Thymus (tissue), 11 donors: Measurements from ENCODE around the gene TBXT. TPM values are rescaled to one million over a fixed set of nuclear protein-coding genes. Genes with fewer than 3 reads are reported as not detected.

Source experiments
- DNase-seq, 9 donors: peaks; one replicate each; pipeline ENCODE4 v3.0.0-alpha.2; 2013; ENCODE audit warnings: low spot score in 9 of 9, low read depth in 6 of 9, missing footprints in 1 of 9
- H3K27ac ChIP-seq, 2 donors: one replicate each; pipeline ENCODE4 v1.5.1; 2013; ENCODE audit warnings: control low read depth in 1 of 2, low read depth in 1 of 2, low read length in 1 of 2, mild to moderate bottlenecking in 1 of 2, moderate library complexity in 1 of 2
- H3K27me3 ChIP-seq, 2 donors: one replicate each; pipeline ENCODE4 v1.5.1; 2013; ENCODE audit warnings: low read length in 1 of 2; ENCODE audit not compliant: control insufficient read depth in 2 of 2, insufficient read depth in 1 of 2
- H3K36me3 ChIP-seq, 2 donors: one replicate each; pipeline ENCODE4 v1.5.1; 2013; ENCODE audit warnings: low read length in 1 of 2, mild to moderate bottlenecking in 1 of 2, moderate library complexity in 1 of 2; ENCODE audit not compliant: control insufficient read depth in 2 of 2, insufficient read depth in 2 of 2
- H3K4me1 ChIP-seq, 2 donors: one replicate each; pipeline ENCODE4 v1.5.1; 2013; ENCODE audit warnings: low read length in 2 of 2; ENCODE audit not compliant: control insufficient read depth in 2 of 2, insufficient read depth in 2 of 2
- H3K4me3 ChIP-seq, 2 donors: one replicate each; pipeline ENCODE4 v1.5.1; 2013; ENCODE audit warnings: low read length in 2 of 2, control low read depth in 1 of 2, mild to moderate bottlenecking in 1 of 2
- H3K9me3 ChIP-seq, 2 donors: one replicate each; pipeline ENCODE4 v1.5.1; 2013; ENCODE audit warnings: low read length in 1 of 2, mild to moderate bottlenecking in 1 of 2; ENCODE audit not compliant: control insufficient read depth in 2 of 2, insufficient read depth in 1 of 2
- WGBS: extraction: QIAGEN DNeasy Blood & Tissue Kit; methylation state at CpG from one replicate; pipeline ENCODE4 v1.1.7; 2013; 5-methylcytosine and 5-hydroxymethylcytosine counted together
- polyA plus RNA-seq: library from polyadenylated mRNA; stranded (reverse); fragments of 200-250 nt; gene quantifications from one replicate; pipeline ENCODE4 v1.2.3, GENCODE V29; 2013
- total RNA-seq: library from RNA; stranded (reverse); fragments of 120-200 nt; gene quantifications from one replicate; pipeline ENCODE4 v1.2.4, GENCODE V29; 2013
- donor health status: healthy.

Gene TBXT
- total and polyA plus RNA-seq, 2 donors, result 0.02 TPM; not detected in 1

DNA sequence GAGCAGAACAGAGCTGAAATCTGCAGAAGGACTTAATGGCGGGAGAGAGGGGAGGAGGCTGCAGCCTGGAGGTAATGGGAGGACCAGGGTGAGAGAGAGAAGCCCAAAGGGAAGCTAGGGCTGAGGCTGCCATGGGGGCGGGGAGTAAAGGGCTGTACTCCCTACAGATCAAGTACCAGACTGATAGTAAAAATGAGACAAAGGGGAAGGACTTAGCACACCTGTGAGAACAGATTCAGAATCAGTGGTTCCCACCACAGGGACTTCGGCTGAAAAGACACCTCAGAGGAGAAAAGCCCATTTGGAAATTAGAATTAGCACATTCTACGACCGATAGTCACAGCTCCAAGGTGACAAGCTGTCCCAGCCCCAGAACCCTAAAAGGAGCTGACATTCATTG, 6.4 kb upstream of the TBXT start:
- DNase-seq, result no peak
- Histone ChIP-seq H3K4me3 (no peak overlapping the region), H3K9me3 (no peaks in the 10 kb centered on the region), H3K27ac (no peak overlapping the region), H3K4me1 (peaks cover 0 to 16% of the 10 kb centered on the region in 2 donors), H3K36me3 (no peaks in the 10 kb centered on the region), H3K27me3 (peaks cover 31 to 50% of the 10 kb centered on the region in 2 donors)
- 50% methylated on average over 5 of the region's 5 CpGs for WGBS

DNA sequence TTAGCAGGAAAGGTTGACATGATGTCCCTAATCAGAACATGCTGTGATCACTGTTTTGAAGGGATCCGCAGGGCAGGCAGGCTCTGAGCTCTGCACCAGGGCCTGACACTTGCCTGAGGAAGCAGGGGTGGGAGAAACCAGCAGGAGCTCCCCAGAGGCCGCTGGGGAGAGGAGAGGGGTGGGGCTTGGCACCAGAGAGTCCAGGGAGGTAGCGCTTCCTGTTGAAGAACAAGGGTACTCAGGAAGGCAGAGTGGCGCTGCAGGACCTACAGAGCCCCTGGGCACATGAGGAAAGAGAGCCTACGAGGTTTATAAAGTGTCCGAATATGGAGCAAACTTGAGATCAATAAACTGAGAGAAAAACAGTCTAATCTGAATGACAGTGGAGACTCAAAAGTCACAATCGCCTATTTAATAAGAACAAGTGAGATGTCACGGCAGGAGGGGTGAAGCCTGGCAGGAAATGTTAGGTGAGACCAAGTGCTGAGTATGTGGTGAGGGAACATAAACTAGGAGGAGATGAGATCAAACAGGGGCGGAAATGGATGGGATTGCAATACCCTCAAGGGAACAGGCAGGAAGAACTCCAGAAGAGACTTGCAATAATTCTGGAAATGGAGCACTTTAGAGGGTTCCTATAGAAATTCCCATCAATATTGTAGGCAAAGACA, 5.8 kb upstream of the TBXT start:
- 5% methylated on average over 9 of the region's 9 CpGs for WGBS
- Histone ChIP-seq H3K36me3 (no peaks in the 10 kb centered on the region), H3K9me3 (no peaks in the 10 kb centered on the region), H3K4me3 (no peak overlapping the region), H3K27me3 (peaks cover 37 to 56% of the 10 kb centered on the region in 2 donors), H3K4me1 (peaks cover 3 to 22% of the 10 kb centered on the region in 2 donors), H3K27ac (no peak overlapping the region)
- DNase-seq, result peak in 4 of 9 donors; percentile 10 to 31 (median 12)

DNA sequence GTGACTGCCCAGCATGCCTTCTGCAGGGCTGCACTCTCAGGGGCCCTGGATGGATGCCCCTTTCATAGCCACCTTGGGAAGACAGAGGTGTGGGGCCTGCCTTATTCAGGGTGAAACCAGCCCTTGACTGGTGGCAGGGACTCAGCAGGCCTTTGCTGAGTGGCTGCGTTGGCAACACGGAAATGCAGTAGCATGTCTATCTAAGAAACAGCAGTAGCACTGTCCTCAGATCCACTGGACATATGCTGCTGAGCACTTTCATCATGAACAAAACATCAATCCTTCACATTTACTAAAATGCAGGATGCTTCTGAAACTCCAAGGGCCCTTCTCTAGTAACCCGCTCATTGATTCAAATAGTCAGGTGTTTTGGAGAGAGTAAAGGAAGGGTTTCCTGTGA, 4.9 kb upstream of the TBXT start:
- Histone ChIP-seq H3K27ac (no peak overlapping the region), H3K27me3 (peaks cover 46 to 65% of the 10 kb centered on the region in 2 donors), H3K4me1 (peaks cover 6 to 30% of the 10 kb centered on the region in 2 donors), H3K36me3 (no peaks in the 10 kb centered on the region), H3K9me3 (no peaks in the 10 kb centered on the region), H3K4me3 (no peak overlapping the region)
- DNase-seq, result no peak
- WGBS, result 94% methylated on average over 3 of the region's 3 CpGs

DNA sequence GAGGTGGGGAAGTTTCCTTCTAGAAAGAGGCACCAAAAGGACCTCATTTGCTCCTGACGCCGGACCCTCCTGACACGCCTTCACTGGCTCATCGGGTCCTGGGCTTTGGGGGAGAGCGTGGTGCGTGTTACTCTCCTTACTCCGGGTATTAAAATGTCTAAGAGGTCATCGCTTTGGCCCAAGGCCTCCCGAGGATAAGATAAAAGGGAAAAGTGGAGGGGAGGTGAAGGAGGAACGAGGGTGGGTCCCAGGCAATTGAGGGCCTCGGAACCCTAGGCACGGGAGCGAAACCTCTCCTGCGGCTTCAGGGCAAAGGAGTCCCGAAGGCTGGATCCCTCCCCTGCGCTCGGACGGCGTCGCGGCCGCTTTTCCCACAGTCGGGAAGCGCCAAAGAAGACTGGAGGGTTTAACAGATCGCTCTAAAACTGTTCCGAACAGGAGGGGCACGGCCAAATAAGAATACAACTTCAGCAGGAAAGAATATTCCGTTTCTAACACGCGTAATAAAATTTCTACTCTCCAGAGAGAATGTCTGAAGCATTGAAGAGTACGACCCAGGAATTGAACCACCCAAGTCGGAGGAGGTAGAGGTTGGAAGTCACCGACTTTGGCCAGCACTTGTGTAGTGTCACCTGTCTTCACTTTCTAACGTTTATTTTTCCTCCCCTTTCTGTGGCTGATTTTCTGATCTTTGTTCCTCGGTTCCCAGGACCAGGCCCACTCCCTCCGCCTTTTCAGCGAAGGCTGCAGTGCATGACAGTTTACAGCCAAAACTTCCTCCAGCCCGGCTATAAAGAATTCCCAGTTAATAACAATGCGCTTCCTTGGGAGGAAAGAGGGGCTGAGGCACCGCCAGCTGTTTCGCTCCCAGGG, 2.1 kb upstream of the TBXT start:
- H3K27me3 ChIP-seq, result peaks cover 67 to 92% of the 10 kb centered on the region in 2 donors
- H3K4me3 ChIP-seq, result no peak overlapping the region
- no peak overlapping the region for H3K27ac ChIP-seq
- WGBS, result 27% methylated on average over 41 of the region's 41 CpGs
- H3K36me3 ChIP-seq, result no peaks in the 10 kb centered on the region
- peaks cover 8 to 37% of the 10 kb centered on the region in 2 donors for H3K4me1 ChIP-seq
- no peak for DNase-seq
- H3K9me3 ChIP-seq, result peaks cover 0 to 3% of the 10 kb centered on the region in 2 donors

DNA sequence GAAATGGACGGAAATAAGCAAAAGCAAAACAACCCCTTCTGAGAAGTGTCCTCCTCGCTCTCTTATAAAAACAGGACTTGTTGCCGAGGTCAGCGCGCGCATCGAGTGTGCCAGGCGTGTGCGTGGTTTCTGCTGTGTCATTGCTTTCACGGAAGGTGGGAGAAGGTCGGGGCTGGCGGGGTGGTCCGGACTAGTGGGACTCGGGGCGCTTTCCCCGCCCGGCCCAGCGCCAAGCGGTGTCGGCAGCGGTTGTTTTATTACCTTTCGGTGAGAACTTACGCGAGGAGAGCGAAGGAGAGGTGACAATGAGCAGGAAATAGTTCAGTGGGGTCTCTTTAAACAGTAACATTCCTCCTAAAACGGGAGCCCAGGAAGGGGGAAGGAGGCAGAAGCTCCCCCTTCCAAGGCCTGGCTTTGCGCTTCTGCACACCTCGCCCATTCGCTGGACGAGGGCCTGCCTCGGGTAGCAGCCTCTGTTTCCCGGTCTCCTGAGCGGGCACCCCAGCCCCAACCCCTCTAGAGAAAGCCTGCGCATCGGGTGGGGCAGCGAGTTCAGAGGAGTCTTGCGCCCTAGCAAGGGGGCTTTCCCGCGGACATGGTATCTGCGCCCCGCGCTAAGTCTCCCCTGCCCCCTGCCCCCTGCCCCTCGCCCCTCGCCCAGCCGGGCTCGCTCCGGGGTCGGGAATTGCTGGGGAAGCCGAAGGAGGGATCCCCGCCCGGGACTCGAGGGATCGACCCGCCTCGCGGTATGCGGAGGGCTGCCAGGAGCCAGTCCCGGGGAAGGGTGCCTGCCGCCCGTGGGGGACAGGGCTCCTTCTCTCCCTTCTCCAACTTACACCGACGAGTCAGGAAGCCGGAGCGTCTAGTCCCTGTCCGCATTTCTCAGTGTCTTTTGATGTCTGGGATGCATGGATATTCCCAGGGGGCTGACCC, 1.2 kb upstream of the TBXT start:
- 3% methylated on average over 65 of the region's 65 CpGs for WGBS
- H3K36me3 ChIP-seq, result no peaks in the 10 kb centered on the region
- H3K27ac ChIP-seq, result no peak overlapping the region
- H3K4me3 ChIP-seq, result peak overlapping the region in 1 of 2 donors; percentile 33
- peaks cover 75 to 97% of the 10 kb centered on the region in 2 donors for H3K27me3 ChIP-seq
- peaks cover 8 to 34% of the 10 kb centered on the region in 2 donors for H3K4me1 ChIP-seq
- no peak for DNase-seq
- peaks cover 0 to 3% of the 10 kb centered on the region in 2 donors for H3K9me3 ChIP-seq

DNA sequence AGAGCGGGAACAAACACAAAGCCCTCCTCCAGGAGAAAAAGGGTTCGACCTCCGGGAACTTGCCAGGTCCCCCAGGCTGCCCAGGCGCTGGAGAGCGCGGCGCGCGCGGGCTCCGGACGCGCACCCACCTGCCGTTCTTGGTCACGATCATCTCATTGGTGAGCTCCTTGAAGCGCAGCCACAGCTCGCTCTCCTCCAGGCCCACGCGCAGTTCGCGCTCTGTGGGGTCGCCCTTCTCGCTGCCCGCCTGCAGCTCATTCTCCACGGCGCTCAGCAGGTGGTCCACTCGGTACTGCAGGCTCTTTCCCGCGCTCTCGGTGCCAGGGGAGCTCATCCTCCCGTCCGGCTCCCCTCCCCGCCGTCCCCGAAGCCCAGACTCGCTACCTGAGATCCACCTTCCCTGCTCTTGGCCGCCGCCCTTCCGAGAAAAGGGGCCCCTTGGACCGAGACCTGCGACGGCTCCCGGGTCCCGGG, 356 bp downstream of the TBXT start:
- Histone ChIP-seq H3K9me3 (peaks cover 0 to 3% of the 10 kb centered on the region in 2 donors), H3K27ac (no peak overlapping the region), H3K4me1 (peaks cover 8 to 25% of the 10 kb centered on the region in 2 donors), H3K4me3 (no peak overlapping the region), H3K36me3 (no peaks in the 10 kb centered on the region), H3K27me3 (peaks cover 77 to 98% of the 10 kb centered on the region in 2 donors)
- DNase-seq, result no peak
- WGBS, result 3% methylated on average over 44 of the region's 44 CpGs

DNA sequence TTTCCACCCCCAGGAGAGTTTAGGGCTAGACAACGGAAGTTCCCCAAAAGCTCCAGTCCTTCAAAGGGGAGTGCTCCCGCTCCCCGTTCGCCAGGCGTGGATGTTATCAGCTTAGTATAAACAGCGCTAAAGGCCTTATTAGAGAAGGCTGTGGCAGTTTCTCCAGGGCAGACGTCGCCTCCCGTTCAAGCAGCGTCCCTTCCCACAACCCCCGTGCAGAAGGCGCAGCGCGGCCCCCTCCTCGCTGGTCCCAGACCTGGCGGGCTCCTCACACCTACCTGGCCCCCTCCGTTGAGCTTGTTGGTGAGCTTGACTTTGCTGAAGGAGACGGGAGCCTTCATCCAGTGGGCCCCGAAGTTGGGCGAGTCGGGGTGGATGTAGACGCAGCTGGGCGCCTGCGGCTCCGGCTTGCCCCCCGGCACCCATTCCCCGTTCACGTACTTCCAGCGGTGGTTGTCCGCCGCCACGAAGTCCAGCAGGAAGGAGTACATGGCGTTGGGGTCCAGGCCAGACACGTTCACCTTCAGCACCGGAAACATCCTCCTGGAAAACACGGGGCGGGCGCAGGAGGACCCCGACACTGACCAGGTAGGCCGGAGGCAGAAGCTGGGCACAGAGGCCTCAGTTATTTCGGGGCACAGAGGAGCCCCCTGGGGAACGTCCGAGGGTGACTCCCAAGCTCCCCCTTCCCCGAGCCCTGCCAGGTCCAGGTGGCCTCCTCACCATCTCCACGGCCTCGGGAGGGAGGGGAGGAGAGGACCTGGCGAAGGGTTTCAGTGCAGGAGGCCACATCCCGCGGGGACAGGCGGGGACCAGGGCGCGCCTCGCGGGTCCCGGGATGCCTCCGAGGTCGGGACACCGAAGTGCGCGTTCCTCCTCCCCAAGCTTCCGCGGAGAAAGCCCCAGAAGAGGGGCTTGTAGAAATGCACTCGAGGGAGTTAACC, 1.1 kb downstream of the TBXT start:
- DNase-seq, result no peak
- WGBS, result 7% methylated on average over 63 of the region's 63 CpGs
- H3K4me3 ChIP-seq, result no peak overlapping the region
- H3K9me3 ChIP-seq, result peaks cover 0 to 3% of the 10 kb centered on the region in 2 donors
- H3K27me3 ChIP-seq, result peaks cover 71 to 97% of the 10 kb centered on the region in 2 donors
- no peak overlapping the region for H3K27ac ChIP-seq
- no peaks in the 10 kb centered on the region for H3K36me3 ChIP-seq
- peaks cover 8 to 25% of the 10 kb centered on the region in 2 donors for H3K4me1 ChIP-seq
